Measurements from ENCODE around the gene HOXA5. TPM values are rescaled to one million over a fixed set of nuclear protein-coding genes. Genes with fewer than 3 reads are reported as not detected.

Gene HOXA5
- total RNA-seq, 3 donors from 2014 or later = 16.1 to 26.6 (median 23.8) TPM

DNA sequence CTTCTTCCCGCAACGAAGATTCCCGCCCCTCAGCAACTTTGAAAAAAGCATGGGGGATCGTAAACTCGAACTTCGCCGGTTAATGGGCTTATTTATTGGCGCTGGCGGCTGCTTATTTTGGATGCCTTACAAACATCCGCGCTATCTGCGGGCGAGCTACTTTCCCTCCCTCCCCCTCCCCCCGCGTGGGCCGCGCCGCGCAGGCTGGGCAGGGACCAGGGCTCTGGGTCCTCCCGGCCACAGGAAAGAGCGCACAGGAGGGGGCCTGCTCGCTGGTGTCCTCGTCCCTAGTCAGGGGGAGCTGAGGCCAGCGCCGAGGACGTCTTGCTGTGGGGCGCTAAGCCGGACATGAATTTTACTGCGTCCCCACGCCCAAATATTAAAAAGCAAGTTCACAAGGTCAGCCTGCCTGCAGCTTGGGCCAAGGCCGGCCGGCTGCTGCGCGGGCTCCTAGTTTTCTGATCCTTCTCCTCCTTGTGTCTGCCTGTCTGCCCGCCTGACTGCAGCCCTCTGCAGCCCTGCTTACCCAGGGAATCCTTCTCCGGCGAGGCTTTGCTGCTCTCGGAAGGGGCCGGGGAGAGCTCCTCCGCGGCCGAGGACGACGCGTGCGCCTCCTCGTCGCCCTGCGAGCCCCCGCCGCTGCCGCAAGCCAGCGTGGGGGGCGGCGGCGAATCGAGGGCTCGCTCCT lies 29.5 kb upstream of the HOXA5 start:
- ATAC-seq = peak; percentile 19
- intact Hi-C loops (cut with DNase I, micrococcal nuclease) = no loop called here

GRCh38 chr7:27172315-27172774 lies 28.9 kb upstream of the HOXA5 start:
- peak in 2 of 3 donors; percentile 41 to 61 for DNase-seq
- Histone ChIP-seq H3K4me3 (peak overlapping the region; percentile 48), H3K4me1 (ENCODE audit: low read depth) (peaks cover 11% of the 10 kb centered on the region), H3K36me3 (ENCODE audit: low read depth) (no peaks in the 10 kb centered on the region), H3K9me3 (no peaks in the 10 kb centered on the region)
- intact Hi-C loops (cut with DNase I, micrococcal nuclease) = no loop called here
- TF ChIP-seq, protein P1, sequence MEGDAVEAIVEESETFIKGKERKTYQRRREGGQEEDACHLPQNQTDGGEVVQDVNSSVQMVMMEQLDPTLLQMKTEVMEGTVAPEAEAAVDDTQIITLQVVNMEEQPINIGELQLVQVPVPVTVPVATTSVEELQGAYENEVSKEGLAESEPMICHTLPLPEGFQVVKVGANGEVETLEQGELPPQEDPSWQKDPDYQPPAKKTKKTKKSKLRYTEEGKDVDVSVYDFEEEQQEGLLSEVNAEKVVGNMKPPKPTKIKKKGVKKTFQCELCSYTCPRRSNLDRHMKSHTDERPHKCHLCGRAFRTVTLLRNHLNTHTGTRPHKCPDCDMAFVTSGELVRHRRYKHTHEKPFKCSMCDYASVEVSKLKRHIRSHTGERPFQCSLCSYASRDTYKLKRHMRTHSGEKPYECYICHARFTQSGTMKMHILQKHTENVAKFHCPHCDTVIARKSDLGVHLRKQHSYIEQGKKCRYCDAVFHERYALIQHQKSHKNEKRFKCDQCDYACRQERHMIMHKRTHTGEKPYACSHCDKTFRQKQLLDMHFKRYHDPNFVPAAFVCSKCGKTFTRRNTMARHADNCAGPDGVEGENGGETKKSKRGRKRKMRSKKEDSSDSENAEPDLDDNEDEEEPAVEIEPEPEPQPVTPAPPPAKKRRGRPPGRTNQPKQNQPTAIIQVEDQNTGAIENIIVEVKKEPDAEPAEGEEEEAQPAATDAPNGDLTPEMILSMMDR (IDR thresholded peaks at IDR 0.05) = no peak
- ATAC-seq = no peak

More for the DNA sequence above, 29.5 kb upstream of the HOXA5 start:
- TF ChIP-seq, protein P1 (IDR thresholded peaks at IDR 0.05) = no peak
- DNase-seq = peak; percentile 86 to 89 (median 86)
- peak overlapping the region; percentile 48 for H3K4me3 ChIP-seq
- H3K4me1 ChIP-seq (ENCODE audit: low read depth) = peaks cover 11% of the 10 kb centered on the region
- H3K9me3 ChIP-seq = no peaks in the 10 kb centered on the region
- no peaks in the 10 kb centered on the region for H3K36me3 ChIP-seq (ENCODE audit: low read depth)

- Histone ChIP-seq H3K4me3 (no peak overlapping the region), H3K36me3 (ENCODE audit: low read depth) (no peaks in the 10 kb centered on the region), H3K4me1 (ENCODE audit: low read depth) (peaks cover 11% of the 10 kb centered on the region), H3K9me3 (no peaks in the 10 kb centered on the region)
- TF ChIP-seq, protein P1 (IDR thresholded peaks at IDR 0.05) = no peak
- ATAC-seq (no peak), DNase-seq (peak in 2 of 3 donors; percentile 53 to 56)
- intact Hi-C loops (cut with DNase I, micrococcal nuclease) = no loop called here
These were observed 28.3 kb upstream of the HOXA5 start for GRCh38 chr7:27171637-27172314.

DNA sequence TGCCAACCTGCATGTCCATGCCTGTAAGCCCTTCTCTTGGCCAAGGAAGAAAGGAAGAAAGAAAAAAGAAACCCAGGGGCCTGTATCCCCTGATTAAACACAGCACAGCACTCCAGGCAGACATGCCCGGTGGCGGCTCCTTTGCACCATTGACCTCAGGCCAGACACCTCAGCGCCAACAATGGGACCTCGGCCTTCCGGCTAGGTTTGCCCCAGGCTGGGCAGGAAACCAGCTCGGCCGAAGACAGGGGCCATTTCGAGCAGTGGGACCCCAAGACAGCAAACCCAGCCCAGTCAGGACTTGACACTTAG lies 27.8 kb upstream of the HOXA5 start:
- TF ChIP-seq, protein P1 (IDR thresholded peaks at IDR 0.05) = no peak
- DNase-seq (peak in 2 of 3 donors; percentile 63 to 70), ATAC-seq (no peak)
- Histone ChIP-seq H3K4me3 (no peak overlapping the region), H3K4me1 (ENCODE audit: low read depth) (peaks cover 11% of the 10 kb centered on the region), H3K9me3 (no peaks in the 10 kb centered on the region), H3K36me3 (ENCODE audit: low read depth) (no peaks in the 10 kb centered on the region)
- intact Hi-C loops (cut with DNase I, micrococcal nuclease) = no loop called here

- no peaks in the 10 kb centered on the region for H3K36me3 ChIP-seq (ENCODE audit: low read depth)
- ATAC-seq (no peak), DNase-seq (no peak)
- TF ChIP-seq, protein P1 (IDR thresholded peaks at IDR 0.05) = no peak
- intact Hi-C loops (cut with DNase I, micrococcal nuclease) = no loop called here
- no peaks in the 10 kb centered on the region for H3K9me3 ChIP-seq
- H3K4me1 ChIP-seq (ENCODE audit: low read depth) = peaks cover 11% of the 10 kb centered on the region
- H3K4me3 ChIP-seq = peak overlapping the region; percentile 11
These were observed 27.2 kb upstream of the HOXA5 start for GRCh38 chr7:27170426-27171324.
